Stomach (tissue), 4 donors: Measurements from ENCODE around the gene SLC22A4.

Experiments used
- CTCF ChIP-seq, 7 experiments: fragments of 450-650 bp in 4 of 7; fragments of 200-600 bp in 3 of 7; sonication (generic) in 3 of 7; IDR thresholded peaks; one replicate each; pipeline ENCODE4 v1.5.1; 2016 to 2019; ENCODE audit warnings: antibody characterized with exemption in 7 of 7, control low read depth in 2 of 7, mild to moderate bottlenecking in 1 of 7
- POLR2AphosphoS5 ChIP-seq, 3 donors: sonication (generic); formaldehyde crosslinking; IDR thresholded peaks; one replicate each; pipeline ENCODE4 v1.6.1; 2016; ENCODE audit warnings: antibody characterized with exemption in 3 of 3

- no peak for TF ChIP-seq CTCF (IDR thresholded peaks at IDR 0.05)
- TF ChIP-seq POLR2AphosphoS5 (IDR thresholded peaks at IDR 0.05), result no peak
These were observed 87.4 kb downstream of the SLC22A4 start for GRCh38 chr5:132381614-132382013.
